Natural killer cell (primary cell): Measurements from ENCODE around the gene PIKFYVE. TPM values are rescaled to one million over a fixed set of nuclear protein-coding genes. Genes with fewer than 3 reads are reported as not detected.
"Not testable (repeated sequence)": the region's sequence is repeated elsewhere in the genome, so short reads cannot be mapped to it uniquely, and the experiment has no call there.

ENCODE experiments used
- ATAC-seq, 3 donors: fragments of 150-1000 bp in 2 of 3; fragments of 200-7000 bp in 1 of 3; cut with Tn5 transposase; 1 replicate in 1 of 3; 2 replicates in 2 of 3; pipeline ENCODE4 v1.10.0; 2021; ENCODE audit warnings: mild to moderate bottlenecking in 2 of 3, moderate library complexity in 2 of 3
- DNase-seq, 2 donors: peaks; one replicate each; pipeline versions ENCODE4 v3.0.0 to v3.0.0-alpha.2; 2013 to 2021; ENCODE audit warnings: mixed read lengths in 1 of 2
- H3K27ac ChIP-seq: one replicate; pipeline ENCODE4 v1.5.1; 2013; ENCODE audit warnings: mild to moderate bottlenecking, low read length
- H3K27me3 ChIP-seq: one replicate; pipeline ENCODE4 v1.6.1; 2013; ENCODE audit warnings: low read length; ENCODE audit not compliant: control insufficient read depth, insufficient read depth
- H3K36me3 ChIP-seq: one replicate; pipeline ENCODE4 v1.6.1; 2013; ENCODE audit warnings: low read length; ENCODE audit not compliant: control insufficient read depth, insufficient read depth
- H3K4me1 ChIP-seq: one replicate; pipeline ENCODE4 v1.6.1; 2013; ENCODE audit warnings: low read length; ENCODE audit not compliant: control insufficient read depth, insufficient read depth
- H3K4me3 ChIP-seq: one replicate; pipeline ENCODE4 v1.5.1; 2013; ENCODE audit warnings: low read length
- H3K9me3 ChIP-seq: one replicate; pipeline ENCODE4 v1.6.1; 2013; ENCODE audit warnings: low read length; ENCODE audit not compliant: control insufficient read depth, insufficient read depth
- H3K27ac Mint-ChIP-seq, 2 donors: one replicate each; pipeline ENCODE4 v1.8.0; 2022; ENCODE audit warnings: mild to moderate bottlenecking in 2 of 2, mixed read lengths in 2 of 2, moderate library complexity in 1 of 2
- H3K27me3 Mint-ChIP-seq, 2 donors: one replicate each; pipeline ENCODE4 v1.8.0; 2022; ENCODE audit warnings: low read depth in 2 of 2, mixed read lengths in 2 of 2
- H3K36me3 Mint-ChIP-seq: one replicate; pipeline ENCODE4 v1.8.0; 2022; ENCODE audit warnings: mixed read lengths
- H3K4me1 Mint-ChIP-seq, 2 donors: one replicate each; pipeline ENCODE4 v1.8.0; 2022; ENCODE audit warnings: mixed read lengths in 2 of 2
- H3K4me3 Mint-ChIP-seq: one replicate; pipeline ENCODE4 v1.8.0; 2022; ENCODE audit warnings: mild to moderate bottlenecking, moderate library complexity, mixed read lengths
- H3K9me3 Mint-ChIP-seq, 2 donors: one replicate each; pipeline ENCODE4 v1.8.0; 2022; ENCODE audit warnings: mixed read lengths in 2 of 2
- CTCF ChIP-seq: fragments of 200-600 bp; IDR thresholded peaks from one replicate; pipeline ENCODE4 v1.8.0; 2022; ENCODE audit warnings: antibody characterized with exemption
- WGBS: methylation state at CpG from one replicate; pipeline ENCODE4 v1.1.7; 2013; ENCODE audit warnings: missing lambda C conversion rate; ENCODE audit not compliant: insufficient coverage; 5-methylcytosine and 5-hydroxymethylcytosine counted together
- intact Hi-C: fragments of 100-400 bp; cut with micrococcal nuclease; formaldehyde crosslinking; loops from one replicate; pipeline ENCODE4 v1.14.2; 2022
- total RNA-seq, 4 donors: library from RNA; stranded (reverse); fragments of 120-200 nt in 1 of 4; gene quantifications; one replicate each; pipeline versions ENCODE4 v1.2.3 to v1.2.4, GENCODE V29; 2013 to 2022

PIKFYVE gene
- total RNA-seq, 3 donors from 2014 or later (not counting 1 experiment from before 2014, with no cell fraction given): 38.9 to 48.7 (median 39.2) TPM

DNA sequence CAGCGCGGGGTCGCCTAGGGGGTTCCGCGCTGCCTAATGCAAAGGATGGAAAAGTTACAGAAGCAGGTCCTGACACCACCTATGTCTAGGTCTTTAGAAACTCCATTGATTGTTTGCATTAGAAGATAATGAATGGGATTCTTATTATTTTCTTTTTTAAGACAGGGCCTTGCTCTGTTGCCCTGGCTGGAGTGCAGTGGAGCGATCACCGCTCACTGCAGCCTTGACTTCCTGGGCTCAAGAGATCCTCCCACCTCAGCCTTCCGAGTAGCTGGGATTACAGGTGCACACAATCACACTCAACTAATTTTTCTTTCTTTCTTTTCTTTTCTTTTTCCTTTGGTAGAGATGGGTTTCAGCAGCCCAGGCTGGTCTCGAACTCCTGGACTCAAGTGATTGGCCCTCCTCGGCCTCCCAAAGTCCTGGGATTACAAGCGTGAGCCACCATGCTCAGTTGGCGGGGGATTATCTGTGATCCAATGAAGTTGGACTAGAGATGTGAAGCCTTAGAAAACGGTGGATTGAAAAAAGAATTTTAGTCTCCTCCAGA lies 10.4 kb upstream of the PIKFYVE start:
- DNase-seq: no peak
- Histone ChIP-seq H3K36me3 (peaks cover 15% of the 10 kb centered on the region), H3K27me3 (no peaks in the 10 kb centered on the region), H3K4me3 (peak overlapping the region; percentile 96), H3K9me3 (no peaks in the 10 kb centered on the region), H3K27ac (peak overlapping the region; percentile 39), H3K4me1 (peaks cover 20% of the 10 kb centered on the region)
- TF ChIP-seq CTCF: no peak
- Mint-ChIP-seq H3K36me3 (peaks cover 8% of the 10 kb centered on the region), H3K4me1 (peaks cover 30 to 32% of the 10 kb centered on the region in 2 donors), H3K9me3 (no peaks in the 10 kb centered on the region), H3K27me3 (peaks cover 6 to 7% of the 10 kb centered on the region in 2 donors), H3K27ac (peak overlapping the region; percentile 66 to 86), H3K4me3 (peak overlapping the region; percentile 98)
- WGBS: 47% methylated on average over 13 of the region's 13 CpGs
- no peak for ATAC-seq
- intact Hi-C loops: no loop called here

- H3K4me1 ChIP-seq: peaks cover 20% of the 10 kb centered on the region
- H3K4me1 Mint-ChIP-seq: peaks cover 30 to 32% of the 10 kb centered on the region in 2 donors
- H3K9me3 Mint-ChIP-seq: no peaks in the 10 kb centered on the region
- intact Hi-C loops: no loop called here
- H3K36me3 ChIP-seq: peaks cover 12% of the 10 kb centered on the region
- peak overlapping the region in 1 of 2 donors; percentile 66 for H3K27ac Mint-ChIP-seq
- peaks cover 6 to 7% of the 10 kb centered on the region in 2 donors for H3K27me3 Mint-ChIP-seq
- H3K27ac ChIP-seq: no peak overlapping the region
- 66% methylated on average over 9 of the region's 10 CpGs for WGBS
- ATAC-seq (no peak), DNase-seq (peak in 1 of 2 donors; percentile 29)
- no peaks in the 10 kb centered on the region for H3K9me3 ChIP-seq
- no peak for TF ChIP-seq CTCF
- no peak overlapping the region for H3K4me3 ChIP-seq
- H3K27me3 ChIP-seq: no peaks in the 10 kb centered on the region
- H3K36me3 Mint-ChIP-seq: peaks cover 8% of the 10 kb centered on the region
- H3K4me3 Mint-ChIP-seq: peak overlapping the region; percentile 98
Observed at GRCh38 chr2:208256192-208256782, 9.8 kb upstream of the PIKFYVE start.

DNA sequence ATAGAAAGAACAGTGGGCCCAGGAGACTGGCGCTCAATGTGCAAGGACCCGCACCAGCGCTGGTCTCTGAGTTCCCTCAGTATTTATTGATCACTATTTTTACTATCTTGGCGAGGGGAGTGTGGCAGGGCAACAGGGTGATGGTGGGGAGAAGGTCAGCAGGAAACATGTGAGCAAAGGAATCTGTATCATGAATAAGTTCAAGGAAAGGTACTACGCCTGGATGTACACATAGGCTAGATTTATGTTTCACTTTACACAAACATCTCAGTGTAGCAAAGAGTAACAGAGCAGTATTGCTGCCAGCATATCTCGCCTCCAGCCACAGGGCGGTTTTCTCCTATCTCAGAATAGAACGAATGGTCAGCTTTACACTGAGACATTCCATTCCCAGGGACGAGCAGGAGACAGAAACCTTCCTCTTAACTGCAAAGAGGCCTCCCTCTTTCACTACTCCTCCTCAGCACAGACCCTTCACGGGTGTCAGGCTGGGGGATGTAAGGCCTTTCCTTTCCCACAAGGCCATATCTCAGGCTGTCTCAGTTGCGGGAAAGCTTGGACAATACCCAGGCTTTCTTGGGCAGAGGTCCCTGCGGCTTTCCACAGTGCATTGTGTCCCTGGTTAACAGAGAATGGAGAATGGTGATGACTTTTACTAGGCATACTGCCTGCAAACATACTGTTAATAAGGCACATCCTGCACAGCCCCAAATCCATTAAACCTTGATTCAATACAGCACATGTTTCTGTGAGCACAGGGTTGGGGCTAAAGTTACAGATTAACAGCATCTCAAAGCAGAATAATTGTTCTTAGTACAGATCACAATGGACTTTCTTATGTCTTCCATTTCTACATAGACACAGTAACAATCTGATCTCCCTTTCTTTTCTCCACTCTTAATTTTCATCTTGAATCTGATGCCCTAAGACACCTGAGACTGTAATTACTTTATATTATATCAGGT lies 8.9 kb upstream of the PIKFYVE start:
- 92% methylated on average over 12 of the region's 12 CpGs for WGBS
- intact Hi-C loops: not testable (repeated sequence)

GRCh38 chr2:208265371-208265800 lies 669 bp upstream of the PIKFYVE start:
- DNase-seq: peak in 1 of 2 donors; percentile 75
- H3K4me3 Mint-ChIP-seq: peak overlapping the region; percentile 93
- no peaks in the 10 kb centered on the region for H3K36me3 ChIP-seq
- no peaks in the 10 kb centered on the region for H3K27me3 ChIP-seq
- H3K4me3 ChIP-seq: peak overlapping the region; percentile 60
- peak; percentile 21 to 58 (median 27) for ATAC-seq
- H3K27ac Mint-ChIP-seq: peak overlapping the region; percentile 94 to 96
- peaks cover 30 to 48% of the 10 kb centered on the region in 2 donors for H3K4me1 Mint-ChIP-seq
- WGBS: 16% methylated on average over 8 of the region's 9 CpGs
- H3K4me1 ChIP-seq: peaks cover 29% of the 10 kb centered on the region
- H3K36me3 Mint-ChIP-seq: no peaks in the 10 kb centered on the region
- intact Hi-C loops: loop anchor here (5.0 to 10.0 kb wide), 3 partner anchors 643 to 1907 kb away; partner anchors contain the start of genes CREB1 and KANSL1L
- no peaks in the 10 kb centered on the region for H3K27me3 Mint-ChIP-seq
- H3K9me3 Mint-ChIP-seq: no peaks in the 10 kb centered on the region
- TF ChIP-seq CTCF: no peak
- H3K27ac ChIP-seq: peak overlapping the region; percentile 75
- H3K9me3 ChIP-seq: no peaks in the 10 kb centered on the region

More for the DNA sequence above, 8.9 kb upstream of the PIKFYVE start:
- ATAC-seq, H3K4me3 ChIP-seq, H3K9me3 ChIP-seq, H3K27me3 ChIP-seq, H3K27me3 Mint-ChIP-seq, H3K9me3 Mint-ChIP-seq, H3K27ac Mint-ChIP-seq, DNase-seq, H3K27ac ChIP-seq, H3K36me3 ChIP-seq, H3K36me3 Mint-ChIP-seq: not testable (repeated sequence)
- Mint-ChIP-seq H3K4me1 (peaks cover 30 to 32% of the 10 kb centered on the region in 2 donors), H3K4me3 (peak overlapping the region; percentile 60)
- H3K4me1 ChIP-seq: peaks cover 20% of the 10 kb centered on the region
